CD14-positive monocyte (primary cell): ENCODE results near the gene CSTF1. TPM values are rescaled to one million over a fixed set of nuclear protein-coding genes. Genes with fewer than 3 reads are reported as not detected.

ENCODE experiments used
- DNase-seq, 3 donors: peaks; one replicate each; pipeline ENCODE4 v3.0.0-alpha.2; 2011 to 2022
- H2AFZ ChIP-seq: 2 replicates; pipeline ENCODE4 v1.6.0; 2012; ENCODE audit warnings: mild to moderate bottlenecking, low read depth, low read length, inconsistent platforms; ENCODE audit not compliant: insufficient read depth, poor library complexity, severe bottlenecking
- H3K27ac ChIP-seq, 2 donors: 1 replicate in 1 of 2; 2 replicates in 1 of 2; pipeline ENCODE4 v1.5.1; 2012 to 2013; ENCODE audit warnings: low read length in 2 of 2, control low read depth in 1 of 2, inconsistent platforms in 1 of 2, low read depth in 1 of 2, mild to moderate bottlenecking in 1 of 2
- H3K27me3 ChIP-seq, 2 donors: one replicate each; pipeline versions ENCODE4 v1.6.0 to v1.6.1; 2011 to 2013; ENCODE audit warnings: low read length in 2 of 2; ENCODE audit not compliant: control insufficient read depth in 2 of 2, insufficient read depth in 2 of 2
- H3K36me3 ChIP-seq, 2 donors: replicated peaks in 1 of 2; 1 replicate in 1 of 2; 2 replicates in 1 of 2; pipeline versions ENCODE4 v1.5.1 to v1.6.1; 2012 to 2013; ENCODE audit warnings: low read length in 2 of 2, control low read depth in 1 of 2, inconsistent platforms in 1 of 2, mild to moderate bottlenecking in 1 of 2; ENCODE audit not compliant: insufficient read depth in 2 of 2, control insufficient read depth in 1 of 2
- H3K4me1 ChIP-seq, 2 donors: 1 replicate in 1 of 2; 2 replicates in 1 of 2; pipeline versions ENCODE4 v1.5.1 to v1.6.1; 2012 to 2013; ENCODE audit warnings: low read length in 2 of 2, control low read depth in 1 of 2, inconsistent platforms in 1 of 2, mild to moderate bottlenecking in 1 of 2, moderate library complexity in 1 of 2; ENCODE audit not compliant: insufficient read depth in 2 of 2, control insufficient read depth in 1 of 2
- H3K4me2 ChIP-seq: replicated peaks from 2 replicates; pipeline ENCODE3; 2012; ENCODE audit warnings: low read length, moderate library complexity, mild to moderate bottlenecking; ENCODE audit not compliant: poor library complexity, severe bottlenecking; ENCODE audit errors: extremely low read depth
- H3K4me3 ChIP-seq, 3 experiments: fragments of 200-600 bp in 1 of 3; sonication (generic) in 1 of 3; replicated peaks in 1 of 3; 1 replicate in 2 of 3; 2 replicates in 1 of 3; pipeline ENCODE4 v1.5.1; 2011 to 2013; ENCODE audit warnings: low read length in 3 of 3, mild to moderate bottlenecking in 3 of 3, control low read depth in 2 of 3, low read depth in 2 of 3, inconsistent platforms in 1 of 3, moderate library complexity in 1 of 3
- H3K79me2 ChIP-seq: 2 replicates; pipeline ENCODE4 v1.6.0; 2012; ENCODE audit warnings: mild to moderate bottlenecking, control low read depth, inconsistent platforms, low read length, moderate library complexity; ENCODE audit not compliant: insufficient read depth
- H3K9ac ChIP-seq: 2 replicates; pipeline ENCODE4 v1.6.0; 2017; ENCODE audit warnings: low read length, mild to moderate bottlenecking; ENCODE audit not compliant: insufficient read depth, poor library complexity, severe bottlenecking
- H3K9me3 ChIP-seq, 2 donors: replicated peaks in 1 of 2; 1 replicate in 1 of 2; 2 replicates in 1 of 2; pipeline versions ENCODE4 v1.5.1 to v1.6.1; 2012 to 2013; ENCODE audit warnings: low read length in 2 of 2, control low read depth in 1 of 2; ENCODE audit not compliant: control insufficient read depth in 1 of 2, insufficient read depth in 1 of 2
- H4K20me1 ChIP-seq: 2 replicates; pipeline ENCODE4 v1.6.0; 2012; ENCODE audit warnings: mild to moderate bottlenecking, low read length, control low read depth, moderate library complexity; ENCODE audit not compliant: insufficient read depth
- H3K27ac Mint-ChIP-seq, 7 donors: one replicate each; pipeline ENCODE4 v1.8.0; 2020; ENCODE audit warnings: mild to moderate bottlenecking in 7 of 7, mixed read lengths in 7 of 7, moderate library complexity in 6 of 7, inconsistent platforms in 2 of 7
- H3K27me3 Mint-ChIP-seq, 3 donors: one replicate each; pipeline ENCODE4 v1.8.0; 2021 to 2022; ENCODE audit warnings: low read depth in 3 of 3, mild to moderate bottlenecking in 3 of 3, mixed read lengths in 3 of 3, moderate library complexity in 3 of 3, inconsistent platforms in 1 of 3
- H3K36me3 Mint-ChIP-seq, 2 donors: one replicate each; pipeline ENCODE4 v1.8.0; 2020; ENCODE audit warnings: mixed read lengths in 2 of 2, inconsistent platforms in 1 of 2, mild to moderate bottlenecking in 1 of 2
- H3K4me1 Mint-ChIP-seq: one replicate; pipeline ENCODE4 v1.8.0; 2020; ENCODE audit warnings: mild to moderate bottlenecking, mixed read lengths
- H3K4me3 Mint-ChIP-seq, 2 donors: one replicate each; pipeline ENCODE4 v1.8.0; 2020; ENCODE audit warnings: mild to moderate bottlenecking in 2 of 2, mixed read lengths in 2 of 2, moderate library complexity in 1 of 2
- H3K9me3 Mint-ChIP-seq, 7 donors: one replicate each; pipeline ENCODE4 v1.8.0; 2020 to 2022; ENCODE audit warnings: mixed read lengths in 7 of 7, mild to moderate bottlenecking in 6 of 7, moderate library complexity in 6 of 7, inconsistent platforms in 2 of 7
- WGBS: methylation state at CpG from one replicate; pipeline ENCODE4 v1.1.5; 2013; ENCODE audit warnings: missing lambda C conversion rate; ENCODE audit not compliant: insufficient coverage; 5-methylcytosine and 5-hydroxymethylcytosine counted together
- intact Hi-C, 2 donors: fragments of 100-400 bp; cut with micrococcal nuclease; formaldehyde crosslinking; loops; one replicate each; pipeline versions ENCODE4 v1.15.0 to v1.15.1; 2023
- polyA plus RNA-seq, 3 donors: library from polyadenylated mRNA; depleted of rRNA in 1 of 3; unstranded in 2 of 3; stranded (reverse) in 1 of 3; fragments of 300-500 nt in 2 of 3; fragments of >200 nt in 1 of 3; fragmentation: Illumina TruSeq in 2 of 3; gene quantifications; 1 replicate in 2 of 3; 2 replicates in 1 of 3; pipeline ENCODE4 v1.2.3, GENCODE V29; 2012 to 2021
- TF ChIP-seq, protein P1 (sequence below): fragments of 200-600 bp; IDR thresholded peaks from one replicate; pipeline ENCODE4 v1.8.0; 2022; ENCODE audit warnings: antibody characterized with exemption, mild to moderate bottlenecking

The CSTF1 gene
- polyA plus RNA-seq, 3 donors = 7.7 to 15.7 (median 10.7) TPM

DNA sequence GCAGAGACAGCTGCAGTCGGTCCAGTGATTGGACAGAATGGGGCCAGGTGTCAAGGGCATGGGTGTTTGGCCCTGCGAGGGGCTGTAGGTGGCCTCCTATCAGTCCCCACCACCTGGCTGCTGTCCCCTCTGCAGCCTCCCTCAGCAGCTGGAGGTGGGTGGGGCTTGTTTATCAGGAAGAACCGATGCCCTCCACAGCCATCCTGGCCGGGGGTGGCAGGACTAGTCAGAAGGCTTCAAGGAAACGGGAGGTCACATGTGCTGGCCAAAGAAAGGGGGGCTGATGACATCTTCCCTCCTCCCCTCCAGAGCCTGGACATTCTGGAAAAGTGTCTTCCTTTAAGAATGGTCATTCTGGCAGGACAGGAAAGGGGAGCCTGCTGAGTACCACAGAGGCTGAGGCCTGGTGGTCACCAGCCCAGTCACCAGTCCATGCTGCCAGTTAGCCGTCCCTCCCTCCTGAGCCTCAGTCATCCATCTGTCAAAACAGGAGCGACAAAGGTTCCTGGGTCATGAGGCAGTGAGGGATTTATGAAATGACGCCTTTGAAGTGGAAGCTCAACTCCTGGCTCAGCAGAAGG, 29.5 kb upstream of the CSTF1 start:
- H3K9me3 ChIP-seq = no peaks in the 10 kb centered on the region
- peaks cover 0 to 1% (median 0%) of the 10 kb centered on the region in 7 donors for H3K9me3 Mint-ChIP-seq
- H3K36me3 ChIP-seq = peaks cover 8 to 30% of the 10 kb centered on the region in 2 donors
- no peak overlapping the region for H3K27ac Mint-ChIP-seq
- H4K20me1 ChIP-seq = peaks cover 4% of the 10 kb centered on the region
- no peak for DNase-seq
- H3K79me2 ChIP-seq = peaks cover 3% of the 10 kb centered on the region
- peaks cover 22% of the 10 kb centered on the region for H3K4me1 Mint-ChIP-seq
- H3K4me3 ChIP-seq = no peak overlapping the region
- TF ChIP-seq, protein P1, sequence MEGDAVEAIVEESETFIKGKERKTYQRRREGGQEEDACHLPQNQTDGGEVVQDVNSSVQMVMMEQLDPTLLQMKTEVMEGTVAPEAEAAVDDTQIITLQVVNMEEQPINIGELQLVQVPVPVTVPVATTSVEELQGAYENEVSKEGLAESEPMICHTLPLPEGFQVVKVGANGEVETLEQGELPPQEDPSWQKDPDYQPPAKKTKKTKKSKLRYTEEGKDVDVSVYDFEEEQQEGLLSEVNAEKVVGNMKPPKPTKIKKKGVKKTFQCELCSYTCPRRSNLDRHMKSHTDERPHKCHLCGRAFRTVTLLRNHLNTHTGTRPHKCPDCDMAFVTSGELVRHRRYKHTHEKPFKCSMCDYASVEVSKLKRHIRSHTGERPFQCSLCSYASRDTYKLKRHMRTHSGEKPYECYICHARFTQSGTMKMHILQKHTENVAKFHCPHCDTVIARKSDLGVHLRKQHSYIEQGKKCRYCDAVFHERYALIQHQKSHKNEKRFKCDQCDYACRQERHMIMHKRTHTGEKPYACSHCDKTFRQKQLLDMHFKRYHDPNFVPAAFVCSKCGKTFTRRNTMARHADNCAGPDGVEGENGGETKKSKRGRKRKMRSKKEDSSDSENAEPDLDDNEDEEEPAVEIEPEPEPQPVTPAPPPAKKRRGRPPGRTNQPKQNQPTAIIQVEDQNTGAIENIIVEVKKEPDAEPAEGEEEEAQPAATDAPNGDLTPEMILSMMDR = no peak
- no peak overlapping the region for H3K27ac ChIP-seq
- H3K9ac ChIP-seq = no peak overlapping the region
- no peak overlapping the region for H3K4me2 ChIP-seq
- H3K36me3 Mint-ChIP-seq = peaks cover 34 to 42% of the 10 kb centered on the region in 2 donors
- H3K4me3 Mint-ChIP-seq = no peak overlapping the region
- peaks cover 12 to 18% of the 10 kb centered on the region in 2 donors for H3K4me1 ChIP-seq
- no peaks in the 10 kb centered on the region for H3K27me3 ChIP-seq
- WGBS = 37% methylated on average over 4 of the region's 8 CpGs
- intact Hi-C loops = no loop called here
- H2AFZ ChIP-seq = no peak overlapping the region
- peaks cover under 1 to 2% (median 2%) of the 10 kb centered on the region in 3 donors for H3K27me3 Mint-ChIP-seq

DNA sequence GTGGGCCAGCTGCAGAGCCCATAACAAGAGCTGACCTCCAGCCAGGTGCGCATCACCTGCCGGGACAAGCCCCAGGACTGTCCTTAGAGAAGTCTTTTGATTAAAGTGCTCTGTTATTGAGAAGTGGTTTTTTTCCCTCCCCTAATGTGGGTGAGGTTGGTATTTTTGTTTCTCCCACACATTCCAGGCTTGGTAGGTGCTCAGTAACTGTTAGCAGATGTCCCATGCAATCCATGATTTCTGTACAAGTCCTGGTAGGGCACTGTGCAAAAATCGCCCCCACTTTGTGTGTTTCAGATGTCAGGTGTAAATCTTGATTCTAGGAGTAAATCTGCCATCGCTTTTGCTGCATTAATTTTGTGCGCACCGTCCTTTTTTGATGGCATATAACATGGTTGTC, 29.0 kb upstream of the CSTF1 start:
- peaks cover 10 to 13% of the 10 kb centered on the region in 2 donors for H3K4me1 ChIP-seq
- H2AFZ ChIP-seq = no peak overlapping the region
- peaks cover 37 to 47% of the 10 kb centered on the region in 2 donors for H3K36me3 Mint-ChIP-seq
- no peaks in the 10 kb centered on the region for H3K9me3 ChIP-seq
- no peak overlapping the region for H3K4me2 ChIP-seq
- 97% methylated on average over 4 of the region's 6 CpGs for WGBS
- no peak overlapping the region for H3K27ac ChIP-seq
- H3K9ac ChIP-seq = no peak overlapping the region
- peaks cover 3% of the 10 kb centered on the region for H3K79me2 ChIP-seq
- H3K4me3 Mint-ChIP-seq = no peak overlapping the region
- peaks cover 13 to 36% of the 10 kb centered on the region in 2 donors for H3K36me3 ChIP-seq
- peaks cover 0 to 2% (median 2%) of the 10 kb centered on the region in 3 donors for H3K27me3 Mint-ChIP-seq
- no peak overlapping the region for H3K4me3 ChIP-seq
- peaks cover 0 to 1% (median 0%) of the 10 kb centered on the region in 7 donors for H3K9me3 Mint-ChIP-seq
- no peak for DNase-seq
- H4K20me1 ChIP-seq = peaks cover 4% of the 10 kb centered on the region
- H3K4me1 Mint-ChIP-seq = peaks cover 18% of the 10 kb centered on the region
- H3K27me3 ChIP-seq = no peaks in the 10 kb centered on the region
- TF ChIP-seq, protein P1 = no peak
- intact Hi-C loops = no loop called here
- H3K27ac Mint-ChIP-seq = no peak overlapping the region
